Dedifferentiated amniotic fluid mesenchymal stem cell (primary cell): ENCODE measurements around the gene CAND1.
A peak's percentile ranks its signal among the peaks of the same experiment; 100 is the strongest.
"Not testable (repeated sequence)": the region's sequence is repeated elsewhere in the genome, so short reads cannot be mapped to it uniquely, and the experiment has no call there.

Experiments
- DNase-seq: peaks from one replicate; pipeline ENCODE4 v3.0.0-alpha.2; 2016; ENCODE audit errors: extremely low spot score

The CAND1 gene

GRCh38 chr12:67341086-67341485 lies 71.9 kb downstream of the CAND1 start:
- DNase-seq, result not testable (repeated sequence)

GRCh38 chr12:67344979-67345710 lies 76.0 kb downstream of the CAND1 start:
- no peak for DNase-seq

- DNase-seq, result no peak
These were observed 79.5 kb downstream of the CAND1 start for GRCh38 chr12:67348683-67349082.

GRCh38 chr12:67352682-67353081 lies 83.5 kb downstream of the CAND1 start:
- DNase-seq, result no peak

- no peak for DNase-seq
These were observed 85.2 kb downstream of the CAND1 start for GRCh38 chr12:67354322-67354721.

- DNase-seq, result no peak
These were observed 85.8 kb downstream of the CAND1 start for GRCh38 chr12:67354966-67355365.

- DNase-seq, result peak; percentile 61
These were observed 86.5 kb downstream of the CAND1 start for GRCh38 chr12:67355428-67356379.

- no peak for DNase-seq
These were observed 87.2 kb downstream of the CAND1 start for GRCh38 chr12:67356380-67356774.

- no peak for DNase-seq
These were observed 88.4 kb downstream of the CAND1 start for GRCh38 chr12:67357376-67358125.

- DNase-seq, result peak; percentile 36
These were observed 89.7 kb downstream of the CAND1 start for GRCh38 chr12:67358781-67359338.

GRCh38 chr12:67362526-67362925 lies 93.4 kb downstream of the CAND1 start:
- no peak for DNase-seq

- DNase-seq, result no peak
These were observed 95.1 kb downstream of the CAND1 start for GRCh38 chr12:67364228-67364627.

- no peak for DNase-seq
These were observed 96.0 kb downstream of the CAND1 start for GRCh38 chr12:67365131-67365530.

GRCh38 chr12:67367843-67368242 lies 98.7 kb downstream of the CAND1 start:
- no peak for DNase-seq
